ENCODE results near the gene TNRC6C. TPM values are rescaled to one million over a fixed set of nuclear protein-coding genes. Genes with fewer than 3 reads are reported as not detected.

Gene TNRC6C
- total and polyA plus RNA-seq, 2 of the 13 experiments (the other 11 are each of a cell fraction or from before 2014, with no cell fraction given), result 0.66 to 4.9 TPM

DNA sequence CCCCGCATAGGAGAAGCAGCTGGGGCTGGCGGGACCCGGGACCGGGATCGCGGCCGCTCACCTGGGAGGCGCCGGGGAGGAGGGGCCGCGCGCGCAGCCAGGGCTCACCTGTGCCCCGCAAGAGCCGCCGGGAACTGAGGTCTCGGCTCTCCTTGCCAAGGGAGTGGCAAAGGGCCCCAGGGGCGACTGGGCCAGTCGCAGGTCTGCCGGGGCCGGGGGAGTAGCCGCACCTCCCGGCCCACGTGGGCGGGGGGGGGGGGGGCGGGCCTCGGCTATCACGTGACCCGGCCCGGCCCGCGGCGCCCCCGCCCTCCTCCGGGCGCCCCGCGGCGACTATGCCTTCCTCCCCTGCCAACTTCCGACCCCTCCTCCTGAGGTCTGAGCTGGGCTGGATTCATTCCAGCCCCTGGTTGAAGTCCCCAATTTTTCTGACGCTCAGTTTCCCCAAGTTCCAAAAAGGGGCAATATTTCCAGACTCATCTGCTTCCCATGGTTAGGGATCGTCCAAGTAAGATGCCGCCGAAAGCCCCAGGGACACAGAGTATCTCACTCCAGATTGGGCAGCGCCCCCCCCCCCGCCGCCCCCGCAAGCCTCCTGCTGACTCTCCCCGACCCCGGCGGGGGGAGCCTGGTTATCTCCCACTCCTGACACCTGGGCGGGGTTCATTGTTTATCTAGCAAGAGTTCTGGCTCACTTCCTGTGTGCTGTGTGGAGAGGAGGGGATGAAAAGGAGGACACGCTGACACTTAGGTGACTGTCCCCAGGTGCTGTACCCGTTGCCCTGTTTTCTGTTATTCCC lies 170.2 kb downstream of the TNRC6C start, which contains the start of gene TMC6:
TMC6 (minus strand) TSS at position 205 of the 800 bp plus-strand sequence. CDS start 1,923 bp downstream, outside the sequence.
- no TSS peak for BruUV-seq (replicated peaks)
- ATAC-seq, result peak; percentile 58
- peaks cover 55% of the 10 kb centered on the region for H3K4me1 ChIP-seq (ENCODE audit: insufficient read depth, low read length)
- H3K36me3 ChIP-seq (replicated peaks in 1 of 2; ENCODE audit: control insufficient read depth in 1 of 2, insufficient read depth in 2 of 2, low read length in 2 of 2), result peaks cover 17 to 23% of the 10 kb centered on the region in 2 experiments; a peak in 4 of 5 replicates
- CTCF ChIA-PET (ENCODE audit: low intra/inter-chr PET ratio, low total read pairs), result no interaction called here
- WGBS (ENCODE audit: low lambda C conversion rate), result 0% methylated on average over 6 of the region's 54 CpGs
- peak within 1 kb of the TSS; percentile 90 for H3K9ac ChIP-seq (ENCODE audit: insufficient read depth, low read depth, low read length)
- peaks cover 3% of the 10 kb centered on the region; the same call in 1 of the 2 replicates for H4K20me1 ChIP-seq (ENCODE audit: insufficient read depth, low read length)
- H2AFZ ChIP-seq (ENCODE audit: low read length), result no peak within 1 kb of the TSS
- peaks cover 18% of the 10 kb centered on the region for H3K79me2 ChIP-seq (ENCODE audit: insufficient read depth, low read length)
- H3K4me3 ChIP-seq (replicated peaks in 1 of 3; ENCODE audit: insufficient read depth in 1 of 3, low read depth in 2 of 3, low read length in 3 of 3), result peak within 1 kb of the TSS; percentile 67 to 95 (median 86)
- DNase-seq (ENCODE audit: low spot score), result peak; percentile 87
- peak within 1 kb of the TSS; percentile 90 for H3K4me2 ChIP-seq (ENCODE audit: low read depth, low read length)
- peak; percentile 74 for FAIRE-seq
- no peaks in the 10 kb centered on the region for H3K9me3 ChIP-seq (ENCODE audit: low read length)
- POLR2A ChIA-PET, result interaction anchor here (0.7 to 4.4 kb wide), 11 partner anchors 9 to 1973 kb away, joined by 3 to 57 read pairs (median 8); partner anchors contain the start of genes AFMID and TK1
- in situ Hi-C loops (cut with HindIII; ENCODE audit: extremely low pct_ligation_motif_present, low pct_unique_long_range_greater_than_20kb), result no loop called here
- intact Hi-C loops (cut with micrococcal nuclease; ENCODE audit: unreplicated experiment), result loop anchor here (5.0 kb wide), 1 partner anchor 39 kb away; the partner anchor contains the start of gene SYNGR2
- H3K27ac ChIP-seq (ENCODE audit: extremely low read length, insufficient read depth, low read length), result peak within 1 kb of the TSS; percentile 91
- H3K27me3 ChIP-seq (ENCODE audit: control insufficient read depth in 1 of 2, insufficient read depth in 2 of 2, low read length in 2 of 2), result no peaks in the 10 kb centered on the region
- TF ChIP-seq ZNF143 (CRISPR knock-in tag; IDR thresholded peaks at IDR 0.05) (no peak), PCBP1 (IDR thresholded peaks at IDR 0.05; ENCODE audit: borderline replicate concordance, low read depth, low read length) (no peak), POLR2AphosphoS5 (IDR thresholded peaks at IDR 0.05; ENCODE audit: low read depth, low read length) (peak; percentile 46; the same call in 1 of the 2 replicates), NCOR1 (IDR thresholded peaks at IDR 0.05; ENCODE audit: borderline replicate concordance, low read length) (no peak), ZNF484 (CRISPR knock-in tag; IDR thresholded peaks at IDR 0.05; ENCODE audit: borderline replicate concordance, low read depth) (no peak), MBNL3 (CRISPR knock-in tag; conservative IDR thresholded peaks at IDR 0.05) (no peak), FOXO1 (CRISPR knock-in tag; IDR thresholded peaks at IDR 0.05) (no peak; the same call in 1 of the 2 replicates), TAF1 (CRISPR knock-in tag; IDR thresholded peaks at IDR 0.05) (peak; percentile 76), BHLHE40 (IDR thresholded peaks at IDR 0.05; ENCODE audit: low read length) (no peak), KAT2B (IDR thresholded peaks at IDR 0.05; ENCODE audit: borderline replicate concordance, low read depth, low read length) (no peak), BORCS8-MEF2B (CRISPR knock-in tag; IDR thresholded peaks at IDR 0.05) (no peak)
- TF ChIP-seq, protein P1, sequence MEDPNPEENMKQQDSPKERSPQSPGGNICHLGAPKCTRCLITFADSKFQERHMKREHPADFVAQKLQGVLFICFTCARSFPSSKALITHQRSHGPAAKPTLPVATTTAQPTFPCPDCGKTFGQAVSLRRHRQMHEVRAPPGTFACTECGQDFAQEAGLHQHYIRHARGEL (CRISPR knock-in tag; IDR thresholded peaks at IDR 0.05), result no peak
- TF ChIP-seq, protein P2, sequence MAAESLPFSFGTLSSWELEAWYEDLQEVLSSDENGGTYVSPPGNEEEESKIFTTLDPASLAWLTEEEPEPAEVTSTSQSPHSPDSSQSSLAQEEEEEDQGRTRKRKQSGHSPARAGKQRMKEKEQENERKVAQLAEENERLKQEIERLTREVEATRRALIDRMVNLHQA (CRISPR knock-in tag; IDR thresholded peaks at IDR 0.05), result no peak
- TF ChIP-seq, protein P3, sequence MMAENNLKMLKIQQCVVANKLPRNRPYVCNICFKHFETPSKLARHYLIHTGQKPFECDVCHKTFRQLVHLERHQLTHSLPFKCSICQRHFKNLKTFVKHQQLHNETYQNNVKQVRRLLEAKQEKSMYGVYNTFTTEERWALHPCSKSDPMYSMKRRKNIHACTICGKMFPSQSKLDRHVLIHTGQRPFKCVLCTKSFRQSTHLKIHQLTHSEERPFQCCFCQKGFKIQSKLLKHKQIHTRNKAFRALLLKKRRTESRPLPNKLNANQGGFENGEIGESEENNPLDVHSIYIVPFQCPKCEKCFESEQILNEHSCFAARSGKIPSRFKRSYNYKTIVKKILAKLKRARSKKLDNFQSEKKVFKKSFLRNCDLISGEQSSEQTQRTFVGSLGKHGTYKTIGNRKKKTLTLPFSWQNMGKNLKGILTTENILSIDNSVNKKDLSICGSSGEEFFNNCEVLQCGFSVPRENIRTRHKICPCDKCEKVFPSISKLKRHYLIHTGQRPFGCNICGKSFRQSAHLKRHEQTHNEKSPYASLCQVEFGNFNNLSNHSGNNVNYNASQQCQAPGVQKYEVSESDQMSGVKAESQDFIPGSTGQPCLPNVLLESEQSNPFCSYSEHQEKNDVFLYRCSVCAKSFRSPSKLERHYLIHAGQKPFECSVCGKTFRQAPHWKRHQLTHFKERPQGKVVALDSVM (CRISPR knock-in tag; IDR thresholded peaks at IDR 0.05), result no peak
- TF ChIP-seq, protein P4, sequence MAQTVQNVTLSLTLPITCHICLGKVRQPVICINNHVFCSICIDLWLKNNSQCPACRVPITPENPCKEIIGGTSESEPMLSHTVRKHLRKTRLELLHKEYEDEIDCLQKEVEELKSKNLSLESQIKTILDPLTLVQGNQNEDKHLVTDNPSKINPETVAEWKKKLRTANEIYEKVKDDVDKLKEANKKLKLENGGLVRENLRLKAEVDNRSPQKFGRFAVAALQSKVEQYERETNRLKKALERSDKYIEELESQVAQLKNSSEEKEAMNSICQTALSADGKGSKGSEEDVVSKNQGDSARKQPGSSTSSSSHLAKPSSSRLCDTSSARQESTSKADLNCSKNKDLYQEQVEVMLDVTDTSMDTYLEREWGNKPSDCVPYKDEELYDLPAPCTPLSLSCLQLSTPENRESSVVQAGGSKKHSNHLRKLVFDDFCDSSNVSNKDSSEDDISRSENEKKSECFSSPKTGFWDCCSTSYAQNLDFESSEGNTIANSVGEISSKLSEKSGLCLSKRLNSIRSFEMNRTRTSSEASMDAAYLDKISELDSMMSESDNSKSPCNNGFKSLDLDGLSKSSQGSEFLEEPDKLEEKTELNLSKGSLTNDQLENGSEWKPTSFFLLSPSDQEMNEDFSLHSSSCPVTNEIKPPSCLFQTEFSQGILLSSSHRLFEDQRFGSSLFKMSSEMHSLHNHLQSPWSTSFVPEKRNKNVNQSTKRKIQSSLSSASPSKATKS (CRISPR knock-in tag; IDR thresholded peaks at IDR 0.05), result no peak
- TF ChIP-seq, protein P5, sequence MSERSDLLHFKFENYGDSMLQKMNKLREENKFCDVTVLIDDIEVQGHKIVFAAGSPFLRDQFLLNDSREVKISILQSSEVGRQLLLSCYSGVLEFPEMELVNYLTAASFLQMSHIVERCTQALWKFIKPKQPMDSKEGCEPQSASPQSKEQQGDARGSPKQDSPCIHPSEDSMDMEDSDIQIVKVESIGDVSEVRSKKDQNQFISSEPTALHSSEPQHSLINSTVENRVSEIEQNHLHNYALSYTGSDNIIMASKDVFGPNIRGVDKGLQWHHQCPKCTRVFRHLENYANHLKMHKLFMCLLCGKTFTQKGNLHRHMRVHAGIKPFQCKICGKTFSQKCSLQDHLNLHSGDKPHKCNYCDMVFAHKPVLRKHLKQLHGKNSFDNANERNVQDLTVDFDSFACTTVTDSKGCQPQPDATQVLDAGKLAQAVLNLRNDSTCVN (CRISPR knock-in tag; IDR thresholded peaks at IDR 0.05; ENCODE audit: borderline replicate concordance), result no peak
- TF ChIP-seq, protein P6, sequence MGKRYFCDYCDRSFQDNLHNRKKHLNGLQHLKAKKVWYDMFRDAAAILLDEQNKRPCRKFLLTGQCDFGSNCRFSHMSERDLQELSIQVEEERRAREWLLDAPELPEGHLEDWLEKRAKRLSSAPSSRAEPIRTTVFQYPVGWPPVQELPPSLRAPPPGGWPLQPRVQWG (CRISPR knock-in tag; IDR thresholded peaks at IDR 0.05; ENCODE audit: borderline replicate concordance, low read depth), result no peak
